Measurements from ENCODE around the gene PJVK. TPM values are rescaled to one million over a fixed set of nuclear protein-coding genes. Genes with fewer than 3 reads are reported as not detected.
"Not testable (repeated sequence)": the region's sequence is repeated elsewhere in the genome, so short reads cannot be mapped to it uniquely, and the experiment has no call there.

The PJVK gene
- total RNA-seq, 1 experiment from 2014 or later, result 1.2 TPM

DNA sequence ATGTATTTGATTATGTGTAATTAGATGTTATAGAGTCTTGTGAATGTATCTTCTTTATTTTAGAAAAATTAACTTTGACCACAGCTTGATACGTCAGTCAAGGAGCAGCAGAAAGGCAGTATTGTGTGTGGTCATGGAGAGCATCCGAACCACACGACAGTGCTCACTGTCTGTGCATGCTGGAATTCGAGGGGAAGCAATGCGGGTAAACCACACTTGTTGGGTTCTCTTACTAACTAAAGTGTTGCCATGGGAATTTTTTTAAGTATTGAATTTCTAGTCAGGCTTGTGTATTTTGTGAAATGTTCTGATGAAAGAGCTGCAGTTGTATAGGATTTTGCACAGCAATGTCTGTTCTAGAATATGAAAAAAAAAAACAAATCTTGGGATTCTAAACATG is 4.8 kb downstream of the PJVK start:
- no peak overlapping the region for H3K4me3 ChIP-seq (ENCODE audit: insufficient read depth, low read depth, low read length)
- H3K36me3 ChIP-seq (replicated peaks; ENCODE audit: control insufficient read depth, insufficient read depth, low read length), result no peaks in the 10 kb centered on the region
- H3K27me3 ChIP-seq (ENCODE audit: control insufficient read depth, insufficient read depth, low read length), result no peaks in the 10 kb centered on the region
- DNase-seq, result no peak

DNA sequence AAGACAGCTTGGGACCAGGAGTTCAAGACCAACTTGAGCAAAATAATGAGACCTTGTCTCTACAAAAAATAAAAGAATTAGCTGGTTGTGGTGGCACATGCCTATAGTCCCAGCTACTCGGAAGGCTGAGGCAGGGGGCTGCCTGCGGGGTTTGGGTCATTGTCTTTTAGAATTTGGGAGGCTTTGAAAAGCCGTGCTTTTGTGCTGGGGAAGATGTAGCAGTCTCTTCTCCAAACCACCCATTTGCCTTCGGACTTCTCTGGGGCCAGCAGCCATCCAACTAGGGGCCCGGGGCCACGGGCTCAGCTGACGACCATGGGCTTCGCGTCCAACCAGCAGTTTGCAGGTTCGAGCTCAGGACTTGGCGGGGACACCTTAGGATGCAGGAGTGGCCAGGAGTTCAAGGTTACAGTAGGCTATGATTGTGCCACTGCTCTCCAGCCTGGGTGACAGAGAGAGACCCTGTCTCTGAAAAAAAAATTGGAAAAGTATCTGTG is 6.3 kb downstream of the PJVK start:
- H3K27me3 ChIP-seq (ENCODE audit: control insufficient read depth, insufficient read depth, low read length), result no peaks in the 10 kb centered on the region
- DNase-seq, result peak; percentile 23
- no peaks in the 10 kb centered on the region for H3K36me3 ChIP-seq (replicated peaks; ENCODE audit: control insufficient read depth, insufficient read depth, low read length)
- no peak overlapping the region for H3K4me3 ChIP-seq (ENCODE audit: insufficient read depth, low read depth, low read length)

DNA sequence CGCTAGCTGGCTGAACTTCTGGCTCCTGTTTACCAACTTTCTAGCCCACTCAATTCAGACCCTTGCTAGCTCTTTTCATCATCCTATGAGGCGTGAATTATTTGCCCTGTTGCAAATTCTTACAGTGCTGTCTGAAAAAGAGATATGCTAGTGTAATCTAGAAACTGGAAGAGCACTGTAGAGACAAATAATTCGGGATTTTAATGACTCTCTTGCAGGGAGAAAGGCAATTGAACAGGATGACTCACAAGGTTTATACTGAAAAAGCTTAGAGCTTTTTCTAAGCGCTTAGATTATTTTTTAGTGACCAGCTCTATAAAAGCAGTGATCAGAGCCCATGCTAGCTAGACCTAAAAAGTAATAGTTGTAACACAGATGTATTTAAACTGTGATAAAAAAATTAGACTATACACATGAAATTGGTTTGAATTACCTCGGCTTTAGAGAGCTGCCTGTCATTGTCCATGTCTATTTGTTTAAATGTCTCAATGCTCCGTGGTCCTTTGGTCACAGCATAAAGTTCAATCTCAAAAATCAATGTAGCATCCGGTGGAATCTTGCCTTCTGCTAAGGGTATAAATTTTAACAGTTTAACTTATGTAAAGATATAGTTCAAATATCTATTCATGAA is 18.2 kb downstream of the PJVK start:
- DNase-seq, result no peak
- Histone ChIP-seq H3K27me3 (ENCODE audit: control insufficient read depth, insufficient read depth, low read length) (no peaks in the 10 kb centered on the region), H3K4me3 (ENCODE audit: insufficient read depth, low read depth, low read length) (no peak overlapping the region), H3K36me3 (replicated peaks; ENCODE audit: control insufficient read depth, insufficient read depth, low read length) (no peaks in the 10 kb centered on the region)

DNA sequence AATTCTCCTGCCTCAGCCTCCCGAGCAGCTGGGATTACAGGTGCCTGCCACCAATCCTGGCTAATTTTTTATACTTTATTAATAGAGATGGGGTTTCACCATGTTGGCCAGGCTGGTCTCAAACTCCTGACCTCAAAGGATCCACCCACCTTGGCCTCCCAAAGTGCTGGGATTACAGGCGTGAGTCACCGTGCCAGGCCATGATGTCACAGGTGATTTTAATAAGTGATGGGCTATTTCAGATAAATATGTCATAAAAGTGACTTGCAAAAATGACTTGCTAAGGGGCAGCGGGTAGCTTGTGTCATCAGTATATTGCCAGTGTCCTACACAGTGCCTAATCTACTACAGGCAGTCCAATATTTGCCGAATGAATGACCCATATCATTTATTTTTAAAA is 20.1 kb downstream of the PJVK start:
- H3K36me3 ChIP-seq (replicated peaks; ENCODE audit: control insufficient read depth, insufficient read depth, low read length); H3K27me3 ChIP-seq (ENCODE audit: control insufficient read depth, insufficient read depth, low read length); DNase-seq; H3K4me3 ChIP-seq (ENCODE audit: insufficient read depth, low read depth, low read length): not testable (repeated sequence)

GRCh38 chr2:178473373-178473772 is 22.2 kb downstream of the PJVK start:
- Histone ChIP-seq H3K4me3 (ENCODE audit: insufficient read depth, low read depth, low read length) (no peak overlapping the region), H3K36me3 (replicated peaks; ENCODE audit: control insufficient read depth, insufficient read depth, low read length) (no peaks in the 10 kb centered on the region), H3K27me3 (ENCODE audit: control insufficient read depth, insufficient read depth, low read length) (no peaks in the 10 kb centered on the region)
- no peak for DNase-seq

DNA sequence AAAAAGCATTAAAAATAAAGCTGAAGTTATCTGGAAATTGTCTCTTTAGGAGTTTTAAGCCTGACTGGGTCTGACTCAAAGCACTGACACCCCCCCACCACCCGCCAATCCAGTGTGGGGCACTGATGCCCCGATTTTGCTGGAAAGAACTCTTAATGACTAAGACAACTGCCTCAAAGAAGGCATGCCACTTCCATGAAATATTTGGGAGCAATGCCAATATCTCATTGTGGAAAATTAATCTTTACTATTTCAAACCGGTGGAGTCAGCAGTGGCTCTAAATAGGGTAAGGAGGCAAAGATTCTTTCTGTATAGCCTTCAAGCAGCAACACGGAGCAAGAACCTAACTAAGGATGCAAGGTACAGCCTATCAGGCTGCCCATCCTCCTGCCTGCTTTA is 22.8 kb downstream of the PJVK start:
- Histone ChIP-seq H3K27me3 (ENCODE audit: control insufficient read depth, insufficient read depth, low read length) (no peaks in the 10 kb centered on the region), H3K4me3 (ENCODE audit: insufficient read depth, low read depth, low read length) (no peak overlapping the region), H3K36me3 (replicated peaks; ENCODE audit: control insufficient read depth, insufficient read depth, low read length) (no peaks in the 10 kb centered on the region)
- DNase-seq, result no peak

DNA sequence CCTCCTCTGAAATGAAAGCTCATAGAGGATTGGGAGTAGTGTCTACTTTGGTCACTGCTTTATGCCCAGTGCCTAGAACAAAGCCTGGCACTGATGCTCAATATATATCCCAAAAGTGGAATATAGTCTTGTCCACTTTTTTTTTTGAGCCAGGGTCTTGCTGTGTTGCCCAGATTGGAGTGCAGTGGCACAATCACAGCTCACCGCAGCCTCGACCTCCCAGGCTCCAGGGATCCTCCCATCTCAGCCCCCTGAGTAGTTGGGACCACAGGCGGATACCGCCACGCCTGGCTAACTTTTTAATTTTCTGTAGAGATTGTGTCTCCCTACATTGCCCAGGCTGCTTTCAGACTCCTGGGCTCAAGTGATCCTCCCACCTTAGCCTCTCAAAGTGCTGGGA is 23.4 kb downstream of the PJVK start:
- Histone ChIP-seq H3K27me3 (ENCODE audit: control insufficient read depth, insufficient read depth, low read length) (no peaks in the 10 kb centered on the region), H3K36me3 (replicated peaks; ENCODE audit: control insufficient read depth, insufficient read depth, low read length) (no peaks in the 10 kb centered on the region), H3K4me3 (ENCODE audit: insufficient read depth, low read depth, low read length) (no peak overlapping the region)
- DNase-seq, result no peak

DNA sequence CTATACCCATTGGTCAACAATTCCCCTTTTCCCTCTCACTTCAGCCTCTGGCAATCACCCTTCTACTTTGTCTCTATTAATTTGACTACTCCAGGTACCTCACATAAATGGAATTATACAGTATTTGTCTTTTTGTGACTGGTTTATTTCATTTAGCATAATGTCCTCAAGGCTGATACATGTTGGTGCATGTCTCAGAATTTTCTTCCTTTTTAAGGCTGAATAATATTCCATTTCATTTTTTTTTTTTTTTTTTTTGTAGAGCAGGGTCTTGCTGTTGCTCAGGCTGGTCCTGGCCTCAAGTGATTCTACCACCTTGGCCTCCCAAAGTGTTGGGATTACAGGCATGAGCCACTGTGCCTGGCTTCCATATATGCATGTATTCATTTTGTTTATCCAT is 25.3 kb downstream of the PJVK start:
- no peak for DNase-seq
- Histone ChIP-seq H3K36me3 (replicated peaks; ENCODE audit: control insufficient read depth, insufficient read depth, low read length) (no peaks in the 10 kb centered on the region), H3K27me3 (ENCODE audit: control insufficient read depth, insufficient read depth, low read length) (no peaks in the 10 kb centered on the region), H3K4me3 (ENCODE audit: insufficient read depth, low read depth, low read length) (no peak overlapping the region)

DNA sequence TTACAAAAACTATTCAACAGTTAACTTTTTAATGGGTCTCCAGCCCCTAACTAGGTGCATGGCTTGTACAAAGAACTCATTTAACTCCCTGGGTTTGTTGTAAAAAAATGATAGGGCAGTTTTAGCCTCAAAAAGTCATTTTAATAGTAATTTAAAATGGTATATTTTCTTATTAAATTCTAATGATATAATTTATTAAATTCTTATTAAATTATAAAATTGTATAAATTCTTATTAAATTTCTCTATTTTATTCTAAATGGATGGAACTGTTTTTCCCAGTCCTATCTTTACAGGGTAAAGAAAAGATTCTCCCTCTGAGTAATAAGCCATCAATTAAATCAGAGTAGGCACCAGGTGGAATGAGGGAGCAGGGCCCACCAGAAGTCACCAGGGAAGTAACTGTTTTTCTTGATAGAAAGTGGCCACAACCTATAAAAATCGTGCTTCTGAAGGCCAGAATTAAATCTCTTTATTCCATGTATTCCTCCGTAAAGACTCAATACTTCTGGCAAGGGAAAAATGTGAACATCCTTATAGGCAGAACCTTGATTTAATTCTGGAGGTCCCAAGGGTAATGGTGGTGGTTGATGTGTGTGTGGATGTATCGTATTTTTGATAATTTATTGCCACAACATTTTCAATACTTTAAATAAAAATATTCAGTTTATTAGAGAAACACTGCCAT is 26.4 kb downstream of the PJVK start:
- H3K27me3 ChIP-seq (ENCODE audit: control insufficient read depth, insufficient read depth, low read length), result no peaks in the 10 kb centered on the region
- H3K4me3 ChIP-seq (ENCODE audit: insufficient read depth, low read depth, low read length), result peak overlapping the region; percentile 77
- no peak for DNase-seq
- H3K36me3 ChIP-seq (replicated peaks; ENCODE audit: control insufficient read depth, insufficient read depth, low read length), result no peaks in the 10 kb centered on the region

- Histone ChIP-seq H3K27me3 (ENCODE audit: control insufficient read depth, insufficient read depth, low read length) (no peaks in the 10 kb centered on the region), H3K36me3 (replicated peaks; ENCODE audit: control insufficient read depth, insufficient read depth, low read length) (no peaks in the 10 kb centered on the region), H3K4me3 (ENCODE audit: insufficient read depth, low read depth, low read length) (peak overlapping the region; percentile 77)
- peak; percentile 30 for DNase-seq
Measured at GRCh38 chr2:178478130-178478438, 26.9 kb downstream of the PJVK start.

- H3K4me3 ChIP-seq (ENCODE audit: insufficient read depth, low read depth, low read length), result peak within 1 kb of the TSS; percentile 77
- peak; percentile 91 for DNase-seq
- H3K36me3 ChIP-seq (replicated peaks; ENCODE audit: control insufficient read depth, insufficient read depth, low read length), result no peaks in the 10 kb centered on the region
- no peaks in the 10 kb centered on the region for H3K27me3 ChIP-seq (ENCODE audit: control insufficient read depth, insufficient read depth, low read length)
Measured at GRCh38 chr2:178478439-178479274, 27.5 kb downstream of the PJVK start, which contains the start of gene FKBP7. Gene FKBP7 (minus strand): TSS chr2:178478600. CDS start chr2:178478499, 101 bp downstream.

DNA sequence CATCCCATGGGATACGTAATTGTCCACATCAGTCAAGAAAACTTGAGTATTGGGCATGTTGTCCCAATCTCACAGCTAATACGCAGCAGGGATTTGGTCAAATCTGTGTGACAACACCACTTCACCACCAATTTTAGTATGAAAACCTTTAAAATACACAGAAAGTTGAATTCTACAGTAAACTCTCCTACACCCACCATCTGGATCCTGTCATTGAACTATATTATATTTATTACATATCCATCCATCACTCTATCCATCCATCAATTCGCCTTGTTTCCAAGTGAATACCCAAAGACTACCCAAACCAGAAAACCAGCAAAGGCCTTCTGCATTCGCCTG is 28.1 kb downstream of the PJVK start:
- DNase-seq, result no peak
- Histone ChIP-seq H3K27me3 (ENCODE audit: control insufficient read depth, insufficient read depth, low read length) (no peaks in the 10 kb centered on the region), H3K4me3 (ENCODE audit: insufficient read depth, low read depth, low read length) (no peak overlapping the region)

GRCh38 chr2:178479758-178480226 is 28.6 kb downstream of the PJVK start:
- no peak for DNase-seq
- no peaks in the 10 kb centered on the region for H3K36me3 ChIP-seq (replicated peaks; ENCODE audit: control insufficient read depth, insufficient read depth, low read length)
- H3K4me3 ChIP-seq (ENCODE audit: insufficient read depth, low read depth, low read length), result peak overlapping the region; percentile 67
- no peaks in the 10 kb centered on the region for H3K27me3 ChIP-seq (ENCODE audit: control insufficient read depth, insufficient read depth, low read length)

More for the DNA sequence above, 28.1 kb downstream of the PJVK start:
- H3K36me3 ChIP-seq (replicated peaks; ENCODE audit: control insufficient read depth, insufficient read depth, low read length), result no peaks in the 10 kb centered on the region

- H3K36me3 ChIP-seq (replicated peaks; ENCODE audit: control insufficient read depth, insufficient read depth, low read length), result no peaks in the 10 kb centered on the region
- DNase-seq, result peak; percentile 93
- no peaks in the 10 kb centered on the region for H3K27me3 ChIP-seq (ENCODE audit: control insufficient read depth, insufficient read depth, low read length)
- peak within 1 kb of the TSS; percentile 67 for H3K4me3 ChIP-seq (ENCODE audit: insufficient read depth, low read depth, low read length)
Measured at GRCh38 chr2:178480227-178481181, 29.3 kb downstream of the PJVK start, which contains the start of gene PLEKHA3. Gene PLEKHA3 (plus strand): TSS chr2:178480457. CDS start chr2:178480870, 413 bp downstream.
